Dermis blood vessel endothelial cell (primary cell): ENCODE measurements around the gene DHX29. TPM values are rescaled to one million over a fixed set of nuclear protein-coding genes. Genes with fewer than 3 reads are reported as not detected.

Source experiments
- DNase-seq: peaks from one replicate; pipeline ENCODE4 v3.0.0; 2010
- total RNA-seq: library from RNA; depleted of rRNA; stranded (reverse); fragments of >200 nt; gene quantifications from 2 replicates; pipeline ENCODE4 v1.2.3, GENCODE V29; 2014

Gene DHX29
- total RNA-seq, 1 donor from 2014 or later: 21.6 TPM

- peak; percentile 30 for DNase-seq
Measured at GRCh38 chr5:55232271-55232984, 75.1 kb downstream of the DHX29 start.

GRCh38 chr5:55231919-55232270 is 75.6 kb downstream of the DHX29 start:
- DNase-seq: peak; percentile 18

GRCh38 chr5:55231029-55231918 is 76.2 kb downstream of the DHX29 start:
- DNase-seq: peak; percentile 50

GRCh38 chr5:55230086-55230629 is 77.3 kb downstream of the DHX29 start:
- DNase-seq: no peak

- DNase-seq: no peak
Measured at GRCh38 chr5:55227664-55228430, 79.6 kb downstream of the DHX29 start.

GRCh38 chr5:55226934-55227663 is 80.4 kb downstream of the DHX29 start, which contains the start of gene MCIDAS:
TSS of gene MCIDAS (minus strand) at chr5:55227315. CDS start at chr5:55227138, 177 bp downstream.
- peak; percentile 59 for DNase-seq

GRCh38 chr5:55226027-55226933 is 81.2 kb downstream of the DHX29 start:
- DNase-seq: peak; percentile 63

GRCh38 chr5:55225346-55225745 is 82.1 kb downstream of the DHX29 start:
- DNase-seq: no peak

- DNase-seq: no peak
Measured at GRCh38 chr5:55223812-55224240, 83.7 kb downstream of the DHX29 start.

- DNase-seq: peak; percentile 17
Measured at GRCh38 chr5:55222985-55223811, 84.3 kb downstream of the DHX29 start.

- DNase-seq: no peak
Measured at GRCh38 chr5:55222092-55222984, 85.2 kb downstream of the DHX29 start.

- peak; percentile 32 for DNase-seq
Measured at GRCh38 chr5:55220433-55221185, 86.9 kb downstream of the DHX29 start.

- DNase-seq: no peak
Measured at GRCh38 chr5:55219770-55220169, 87.7 kb downstream of the DHX29 start.

GRCh38 chr5:55218967-55219366 is 88.5 kb downstream of the DHX29 start:
- DNase-seq: no peak

GRCh38 chr5:55211184-55211874 is 96.2 kb downstream of the DHX29 start:
- no peak for DNase-seq
